Femur (tissue), 1 donor: ENCODE measurements around the gene LRRC1.

Source experiments
- DNase-seq: peaks from one replicate; pipeline ENCODE4 v3.0.0-alpha.2; 2017

LRRC1 gene

DNA sequence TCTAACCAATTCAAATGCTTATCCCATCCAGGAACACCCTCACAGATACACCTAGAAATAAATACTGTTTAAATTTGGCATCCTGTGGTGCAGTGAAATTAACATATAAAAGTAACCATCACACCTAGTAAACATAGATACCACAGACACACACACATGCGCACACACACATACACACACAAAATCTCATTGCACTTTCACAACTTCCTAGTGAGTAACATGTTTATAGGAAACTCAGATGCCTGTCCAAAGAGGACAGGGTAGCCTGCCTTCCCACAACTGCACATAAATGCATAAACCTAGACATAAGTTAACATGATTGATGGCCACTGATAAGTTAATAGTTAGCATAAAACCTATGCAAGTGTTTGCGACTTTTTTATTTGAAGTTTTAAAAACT, 56.8 kb downstream of the LRRC1 start:
- no peak for DNase-seq

DNA sequence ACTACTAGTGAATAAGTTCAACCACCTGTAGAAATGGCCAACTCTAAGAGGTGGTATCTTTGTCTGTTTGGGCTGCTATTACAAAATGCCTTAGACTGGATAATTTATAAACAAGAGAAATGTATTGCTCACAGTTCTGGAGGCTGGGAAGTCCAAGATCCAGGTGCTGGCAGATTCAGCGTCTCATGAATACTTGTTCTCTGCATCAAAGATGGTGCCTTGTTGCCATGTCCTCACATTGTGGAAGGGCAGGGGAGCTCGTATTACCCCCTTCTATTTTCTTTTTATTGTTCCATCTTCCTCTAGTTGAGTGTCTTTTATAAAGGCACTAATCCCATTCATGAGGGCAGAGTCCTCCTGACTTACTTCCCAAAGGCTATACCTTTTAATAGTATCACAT, 58.0 kb downstream of the LRRC1 start:
- no peak for DNase-seq

DNA sequence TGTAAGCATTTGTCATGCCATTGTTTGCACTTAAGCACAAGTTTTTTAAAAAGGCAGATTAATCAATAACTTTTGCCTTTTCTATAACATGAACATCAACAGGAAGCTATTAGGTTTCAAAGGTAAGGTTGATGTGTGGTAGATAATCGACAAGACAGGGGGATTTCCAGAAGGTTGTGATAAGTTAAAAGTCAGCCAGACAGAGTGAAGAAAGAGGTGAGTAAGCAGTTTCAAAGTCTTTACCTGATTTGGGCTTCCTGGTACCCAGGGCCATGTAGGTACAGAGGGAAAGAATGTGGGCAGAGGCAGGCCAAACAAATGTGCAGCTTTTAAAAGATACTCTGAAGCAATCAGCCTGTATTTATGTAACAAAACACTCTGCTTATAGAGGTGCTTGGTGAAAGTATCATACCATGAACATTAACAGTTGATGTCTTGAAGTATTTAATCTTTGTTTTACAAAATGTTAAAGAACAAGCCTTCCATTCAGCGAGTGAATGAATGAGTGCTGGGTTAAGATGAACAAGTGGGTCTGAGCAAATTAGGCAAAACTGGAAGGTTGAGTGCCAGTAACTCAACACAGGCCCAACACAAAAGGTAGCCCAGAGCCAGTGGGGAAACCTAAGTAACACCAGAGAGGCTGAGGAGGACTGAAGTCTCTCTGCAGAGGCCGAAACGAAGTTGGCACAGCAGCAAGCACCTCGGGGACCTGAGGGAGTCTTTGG, 60.2 kb downstream of the LRRC1 start:
- no peak for DNase-seq

DNA sequence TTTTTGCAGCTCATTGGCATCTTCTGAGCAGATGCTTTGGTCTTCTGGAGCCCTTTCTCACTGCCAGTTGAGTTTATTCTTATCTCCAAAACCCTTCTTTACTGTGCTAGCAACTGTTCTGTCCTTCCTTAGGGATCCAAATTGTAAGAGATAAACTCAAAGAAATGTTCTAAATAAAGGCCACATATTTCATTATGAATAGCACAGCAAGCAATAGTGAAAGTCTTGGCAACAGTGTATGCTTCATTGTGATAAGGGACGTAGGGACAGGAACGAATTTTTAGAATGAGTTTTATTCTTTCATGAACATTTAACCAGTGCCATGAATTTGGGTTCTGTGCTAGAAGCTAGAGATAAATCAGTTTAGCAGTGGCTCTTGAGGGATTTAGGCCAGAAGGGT, 61.1 kb downstream of the LRRC1 start:
- DNase-seq, result no peak

DNA sequence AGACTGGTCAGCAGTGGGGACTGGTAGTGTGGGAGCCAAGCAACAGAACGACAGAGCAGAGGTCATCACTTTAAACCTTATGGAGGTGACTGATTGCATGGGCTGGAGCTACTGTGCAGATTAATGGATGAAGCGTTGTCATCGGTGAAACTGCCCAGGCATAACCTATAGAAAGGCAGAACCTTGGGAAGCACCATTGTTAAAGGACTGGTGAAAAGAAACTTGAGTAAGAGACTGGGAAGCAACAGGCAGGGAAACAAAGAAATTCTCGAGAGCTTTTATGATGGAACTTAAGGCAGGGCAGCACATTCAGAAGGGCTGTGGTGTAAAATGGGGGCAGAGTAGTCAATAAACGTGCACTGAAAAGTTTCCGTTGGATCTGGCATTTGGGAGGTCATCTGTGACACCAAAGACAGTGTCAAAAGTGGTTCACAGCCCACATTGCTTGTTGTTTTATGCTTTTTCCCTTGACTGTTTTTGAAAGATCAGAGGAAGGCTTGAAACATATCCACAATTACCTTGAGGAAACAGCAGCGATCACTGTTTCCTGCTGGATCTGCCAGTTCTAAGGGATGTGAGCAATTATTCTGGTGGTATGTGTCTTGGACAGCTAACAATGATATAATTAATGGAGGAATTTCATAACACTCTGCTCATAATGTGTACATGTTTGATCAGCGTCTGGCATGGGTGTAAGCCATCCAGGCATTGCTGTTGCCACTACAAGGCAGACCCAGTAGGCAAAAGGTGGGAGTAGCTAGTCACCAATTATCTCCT, 62.7 kb downstream of the LRRC1 start:
- no peak for DNase-seq

DNA sequence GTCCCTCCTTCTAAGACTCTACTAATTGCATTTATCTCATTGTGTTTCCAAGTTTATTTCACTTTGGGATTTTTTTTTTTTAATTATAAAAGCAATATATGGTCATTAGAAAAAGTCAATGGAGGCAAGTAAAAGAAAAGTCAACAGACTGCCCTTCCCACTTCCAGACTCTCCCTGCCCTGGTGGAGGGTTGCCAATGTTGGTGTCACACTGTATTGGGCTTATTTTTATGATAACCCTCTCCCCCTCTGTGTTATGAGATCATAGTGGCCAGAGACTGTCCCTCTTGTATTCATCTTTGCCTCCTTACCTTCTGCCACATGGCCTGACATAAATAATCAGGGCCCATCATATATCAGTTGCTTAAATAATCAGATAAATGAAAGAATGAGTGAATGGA, 63.4 kb downstream of the LRRC1 start:
- no peak for DNase-seq

DNA sequence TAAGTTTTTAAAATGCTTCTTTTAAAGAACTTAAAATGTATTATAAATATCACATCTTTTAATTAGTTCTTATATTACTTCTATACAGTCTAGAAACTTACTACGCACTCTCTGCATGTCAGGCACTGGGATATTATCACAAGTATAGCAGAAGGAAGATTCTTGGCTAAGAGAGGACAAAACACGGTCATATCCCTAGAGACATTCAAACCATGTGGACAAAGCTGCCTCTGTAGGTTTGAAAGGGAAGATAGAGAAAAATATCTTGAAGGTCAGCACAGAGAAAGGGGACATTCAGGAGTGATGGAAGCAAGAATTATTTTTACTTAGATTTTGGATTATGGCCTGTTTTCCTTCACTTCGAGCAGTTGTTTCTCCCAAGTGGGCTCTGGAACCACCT, 64.1 kb downstream of the LRRC1 start:
- DNase-seq, result no peak

DNA sequence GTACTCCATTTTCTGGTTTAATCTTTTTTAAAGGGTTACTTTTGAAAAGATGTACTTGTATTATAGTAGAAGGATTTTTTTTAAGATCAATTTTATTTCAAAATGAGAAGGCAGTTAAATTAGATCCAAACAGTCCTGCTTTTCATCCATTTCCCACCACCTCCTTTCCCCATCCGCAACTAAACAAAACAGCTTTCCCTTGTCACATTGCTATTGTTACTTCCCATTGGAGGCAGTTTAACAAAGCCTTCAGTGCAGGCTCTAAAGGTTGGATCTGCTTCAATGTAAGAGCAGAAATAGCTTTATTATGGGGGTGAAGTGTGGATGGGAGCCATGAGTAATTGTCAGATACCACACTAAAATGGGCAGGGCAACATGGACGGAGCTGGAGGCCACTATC, 65.7 kb downstream of the LRRC1 start:
- no peak for DNase-seq

DNA sequence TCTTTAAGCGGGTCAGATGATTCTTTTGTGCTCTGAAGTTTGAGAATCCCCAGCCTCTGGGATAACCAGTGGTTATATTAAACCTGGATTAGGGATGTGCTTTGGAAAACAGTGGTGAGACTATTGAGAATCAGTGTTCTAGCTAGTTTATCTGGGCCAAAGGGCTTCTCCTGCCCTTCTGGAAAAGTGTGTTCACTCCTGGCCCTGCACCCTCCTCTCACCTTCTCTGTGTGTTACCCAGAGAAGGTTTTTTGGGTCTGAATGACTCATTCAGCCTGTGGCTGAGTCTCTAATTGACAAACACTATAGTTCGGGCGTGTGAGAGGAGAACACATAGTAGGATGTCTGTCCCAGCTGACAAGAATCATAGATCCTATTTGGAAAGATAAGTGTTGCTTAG, 66.7 kb downstream of the LRRC1 start:
- DNase-seq, result no peak

DNA sequence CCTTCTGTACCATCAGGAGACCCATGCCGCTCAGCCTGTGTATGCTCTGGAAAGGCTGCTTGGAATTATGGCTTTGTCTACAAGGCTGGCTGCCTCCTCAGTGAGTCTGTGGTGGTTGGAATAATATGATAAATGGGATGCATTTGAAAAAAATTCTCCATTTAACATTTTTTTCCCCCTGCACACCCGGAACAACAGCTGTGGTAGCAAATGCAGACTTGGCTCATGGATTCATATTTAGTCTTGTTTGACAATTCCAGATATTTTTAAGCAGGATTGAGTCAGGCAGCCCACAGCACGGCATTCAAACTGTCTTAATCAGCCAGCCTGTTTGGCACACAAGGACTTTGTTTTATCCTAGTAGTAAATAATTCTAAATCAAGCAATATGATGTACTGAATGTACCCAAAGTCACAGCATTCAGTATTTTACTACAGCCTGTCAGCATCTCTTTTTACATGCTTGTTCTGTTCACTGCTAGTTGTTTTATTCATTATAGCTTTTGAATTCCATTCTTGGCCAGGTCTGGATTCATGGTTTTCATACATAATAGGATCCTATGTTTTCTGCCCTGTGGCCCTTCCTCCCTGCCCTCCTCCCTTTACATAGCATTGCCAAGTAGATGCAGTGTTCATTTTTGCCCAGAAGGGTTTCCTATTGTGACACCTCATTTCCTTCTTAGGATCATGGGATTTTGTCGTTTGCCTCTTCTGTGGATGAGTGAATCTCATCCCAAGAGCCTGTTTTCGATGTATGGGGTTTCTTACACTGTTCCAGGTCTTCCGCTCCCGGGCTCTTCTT, 68.1 kb downstream of the LRRC1 start:
- DNase-seq, result peak; percentile 68

DNA sequence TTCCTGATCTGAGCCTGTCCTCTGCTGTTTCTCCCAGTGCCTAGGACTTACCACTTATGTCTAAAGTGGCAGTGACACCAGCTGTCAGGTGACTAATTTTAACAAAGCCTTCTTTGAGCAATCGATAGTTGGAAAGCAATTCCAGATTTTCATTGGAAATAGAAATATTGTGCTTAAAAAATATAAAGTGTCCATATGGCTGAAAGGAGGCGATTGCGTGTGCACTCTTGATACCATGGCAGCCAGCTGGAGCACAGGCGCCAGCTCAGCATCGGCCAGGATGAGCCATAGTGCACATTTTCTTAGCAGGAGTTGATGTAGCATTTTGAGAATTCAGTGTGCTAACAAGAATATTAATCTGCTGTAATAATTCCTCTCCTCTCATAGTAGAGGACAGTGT, 70.0 kb downstream of the LRRC1 start:
- no peak for DNase-seq

DNA sequence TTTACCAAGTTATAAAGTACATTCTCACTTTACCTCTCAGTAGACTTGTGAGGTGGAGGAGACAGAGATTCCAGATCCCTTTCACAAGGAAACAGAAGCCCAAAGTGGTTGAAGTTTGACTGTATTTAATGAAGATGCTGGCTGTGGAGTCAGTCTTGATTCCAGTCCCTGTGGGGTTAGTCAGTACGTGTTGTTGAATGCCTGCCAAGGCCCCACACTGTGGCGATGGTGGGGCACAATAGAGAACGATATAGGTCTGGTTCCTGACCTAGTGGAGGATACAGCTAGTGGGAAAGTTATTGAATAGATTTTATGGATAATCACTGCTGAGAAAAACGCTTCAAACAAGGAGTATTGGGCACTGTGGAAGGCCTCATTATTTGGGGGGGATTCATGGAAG, 71.4 kb downstream of the LRRC1 start:
- no peak for DNase-seq

DNA sequence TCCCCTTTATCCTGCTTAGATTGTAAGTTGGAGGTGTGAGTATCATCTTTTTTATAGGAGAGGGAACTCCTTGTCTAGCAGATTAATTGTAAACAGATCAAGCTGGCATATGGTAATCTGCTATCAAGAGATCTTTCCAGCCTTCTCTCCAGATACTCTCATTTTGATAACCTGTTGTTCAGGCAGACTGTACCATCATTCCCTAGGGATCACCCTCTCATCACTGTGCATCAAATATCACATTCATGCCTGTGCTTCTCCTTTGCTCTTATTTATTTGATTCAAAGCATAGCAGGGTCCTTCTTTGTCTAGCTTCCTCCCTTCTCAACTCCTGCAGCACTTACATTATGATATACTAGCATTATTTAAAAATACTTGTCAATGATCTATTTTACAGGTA, 73.8 kb downstream of the LRRC1 start:
- no peak for DNase-seq

DNA sequence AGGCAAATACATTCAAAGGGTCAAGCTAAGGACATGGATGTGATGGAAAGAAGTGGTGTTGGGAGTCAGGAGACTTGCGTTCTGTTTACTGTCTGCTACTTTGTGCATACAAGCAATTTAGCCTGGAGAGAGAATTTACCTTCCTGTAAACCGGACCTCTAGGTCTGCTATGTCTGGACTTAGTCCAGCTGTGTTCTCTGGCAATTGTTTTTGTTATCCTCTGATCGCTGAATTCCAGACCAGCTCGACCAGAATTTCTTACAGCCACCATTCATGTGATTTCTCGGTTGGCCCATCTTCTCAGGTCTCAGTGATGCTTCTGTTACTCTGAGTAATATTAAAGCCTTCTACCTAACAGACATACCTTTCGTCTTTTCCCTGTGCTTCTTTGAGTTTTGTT, 75.2 kb downstream of the LRRC1 start:
- no peak for DNase-seq

DNA sequence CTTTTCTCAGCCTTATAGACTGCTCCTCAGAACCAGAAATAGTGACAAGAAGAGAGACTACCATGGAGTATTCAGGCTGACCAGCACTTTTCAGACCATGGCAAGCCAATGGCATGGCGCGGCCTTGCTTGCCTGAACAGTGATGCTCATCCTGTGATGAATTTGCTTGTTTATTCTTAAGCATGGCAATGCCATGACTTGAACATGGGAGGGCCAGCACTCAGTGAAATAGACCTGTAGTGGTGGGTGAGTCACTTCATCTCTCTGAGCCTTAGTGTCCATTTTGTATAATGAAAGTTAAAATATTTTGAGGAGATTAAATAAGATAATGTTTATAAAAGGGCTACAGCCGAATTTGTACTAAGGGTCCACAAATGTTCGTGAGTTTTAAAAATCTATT, 79.1 kb downstream of the LRRC1 start:
- no peak for DNase-seq

DNA sequence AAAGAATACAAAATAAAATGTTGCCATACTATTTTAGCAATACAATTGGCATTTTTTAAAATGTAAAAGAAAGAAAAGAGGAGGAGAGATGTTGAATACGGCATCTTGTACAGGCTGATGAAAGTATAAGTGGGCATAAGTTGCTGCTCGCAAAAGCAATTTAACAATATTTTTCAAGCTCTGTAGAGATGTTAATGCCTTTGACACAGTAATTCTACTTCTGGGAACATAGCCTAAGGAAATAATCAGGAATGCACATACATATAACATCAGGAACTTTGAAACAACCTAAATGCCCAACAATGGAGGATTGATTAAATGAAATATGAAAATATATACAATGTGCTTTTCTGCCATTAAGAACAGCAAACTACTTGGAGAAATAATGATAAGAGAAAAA, 80.2 kb downstream of the LRRC1 start:
- no peak for DNase-seq

DNA sequence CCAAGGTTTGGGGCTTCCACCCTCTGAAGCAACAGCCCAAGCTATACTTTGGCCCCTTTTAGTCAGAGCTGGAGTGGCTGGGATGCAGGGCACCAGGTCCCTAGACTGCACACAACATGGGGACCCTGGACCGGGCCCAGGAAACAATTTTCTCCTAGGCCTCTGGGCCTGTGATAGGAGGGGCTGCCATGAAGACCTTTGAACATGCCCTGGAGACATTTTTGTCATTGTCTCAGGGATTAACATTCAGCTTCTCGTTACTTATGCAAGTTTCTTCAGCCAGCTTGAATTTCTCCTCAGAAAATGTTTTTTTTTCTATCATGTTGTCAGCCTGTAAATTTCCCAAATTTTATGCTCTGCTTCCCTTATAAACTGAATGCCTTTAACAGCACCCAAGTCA, 82.3 kb downstream of the LRRC1 start:
- no peak for DNase-seq

DNA sequence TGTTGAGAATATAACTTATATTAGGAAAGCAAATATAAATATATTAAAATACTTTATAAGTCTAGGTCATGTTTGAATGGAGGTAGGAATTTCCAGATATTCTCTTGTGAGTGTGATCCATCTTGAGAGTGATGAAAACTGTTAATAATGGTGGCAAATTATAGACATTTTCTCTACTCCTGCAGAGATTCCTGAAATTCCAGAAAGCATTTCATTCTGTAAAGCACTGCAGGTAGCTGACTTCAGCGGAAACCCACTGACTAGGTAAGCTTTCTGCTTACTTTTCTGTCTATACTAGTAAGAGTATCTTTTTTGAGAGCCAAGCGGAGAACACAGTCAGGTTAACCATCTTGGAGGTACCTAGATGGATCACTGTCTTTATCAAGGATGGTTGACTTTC, 84.0 kb downstream of the LRRC1 start:
- no peak for DNase-seq

DNA sequence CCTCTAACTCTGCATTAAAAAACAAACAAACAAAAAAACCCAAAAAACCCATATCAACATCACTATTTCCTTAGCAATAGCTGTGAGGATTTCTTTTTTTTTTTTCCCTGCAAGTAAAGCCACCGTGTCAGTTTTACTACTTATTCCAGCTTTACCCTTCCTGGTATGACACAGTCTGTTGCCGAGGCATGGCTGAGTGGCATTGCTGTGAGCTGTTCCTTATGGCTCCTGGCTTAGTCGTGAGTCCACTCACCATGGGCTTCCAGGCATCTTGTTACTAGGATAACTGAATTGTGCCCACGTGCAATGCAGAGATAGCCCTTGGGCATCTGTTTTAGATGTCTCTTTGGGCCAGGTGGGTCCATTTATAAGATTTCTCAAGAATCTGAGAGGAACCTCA, 84.8 kb downstream of the LRRC1 start:
- DNase-seq, result no peak

DNA sequence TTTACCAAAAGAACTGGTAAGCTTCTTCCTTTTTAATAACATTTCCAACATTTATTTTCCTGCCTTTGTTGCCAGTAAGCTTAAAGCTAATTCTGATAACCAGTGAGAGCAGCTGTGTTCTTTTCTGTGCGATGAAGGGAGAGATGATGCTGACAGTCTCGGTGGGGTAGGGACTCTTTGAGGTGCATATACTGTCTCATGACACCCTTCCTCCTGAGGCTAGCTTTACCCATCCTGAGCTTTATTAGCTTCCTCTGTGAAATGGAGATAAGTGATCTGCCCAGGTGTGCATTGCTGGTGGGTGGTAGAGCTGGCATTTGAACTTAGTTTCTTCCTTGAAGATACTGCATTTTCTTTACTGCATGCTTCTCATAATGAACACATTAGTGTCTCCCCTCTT, 92.5 kb downstream of the LRRC1 start:
- DNase-seq, result no peak

DNA sequence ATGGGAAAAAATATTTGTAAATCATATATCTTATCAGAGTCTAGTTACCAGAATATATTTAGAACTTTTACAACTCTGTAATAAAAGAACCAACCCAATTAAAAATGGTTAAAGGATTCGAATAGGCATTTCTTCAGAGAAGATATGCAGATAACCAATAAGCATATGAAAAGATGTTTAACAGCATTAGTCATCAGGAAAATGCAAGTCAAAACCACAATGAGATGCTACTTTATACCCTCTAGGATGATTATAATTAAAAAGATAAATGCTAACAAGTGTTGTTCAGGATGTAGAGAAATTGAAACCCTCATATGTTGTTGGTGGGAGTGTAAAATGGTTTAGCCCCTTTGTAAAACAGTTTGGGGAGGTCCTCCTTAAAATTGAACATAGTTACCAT, 94.1 kb downstream of the LRRC1 start:
- no peak for DNase-seq

DNA sequence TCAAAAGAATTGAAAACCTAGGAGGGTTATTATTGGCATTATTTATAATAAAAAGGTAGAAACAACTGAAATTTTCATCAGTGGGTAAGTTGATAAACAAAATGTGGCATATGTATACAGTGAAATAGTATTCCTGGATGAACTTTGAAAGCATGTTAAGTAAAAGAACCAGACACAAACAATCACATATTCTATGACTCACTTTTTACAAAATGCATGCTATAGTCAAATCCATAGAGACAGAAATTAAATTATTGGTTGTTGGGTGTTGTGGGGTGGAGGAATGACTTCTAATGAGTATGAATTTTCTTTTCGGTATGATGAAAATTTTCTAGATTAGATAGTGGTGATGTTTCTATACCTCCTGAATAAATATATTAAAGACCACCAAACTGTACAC, 94.6 kb downstream of the LRRC1 start:
- DNase-seq, result no peak

DNA sequence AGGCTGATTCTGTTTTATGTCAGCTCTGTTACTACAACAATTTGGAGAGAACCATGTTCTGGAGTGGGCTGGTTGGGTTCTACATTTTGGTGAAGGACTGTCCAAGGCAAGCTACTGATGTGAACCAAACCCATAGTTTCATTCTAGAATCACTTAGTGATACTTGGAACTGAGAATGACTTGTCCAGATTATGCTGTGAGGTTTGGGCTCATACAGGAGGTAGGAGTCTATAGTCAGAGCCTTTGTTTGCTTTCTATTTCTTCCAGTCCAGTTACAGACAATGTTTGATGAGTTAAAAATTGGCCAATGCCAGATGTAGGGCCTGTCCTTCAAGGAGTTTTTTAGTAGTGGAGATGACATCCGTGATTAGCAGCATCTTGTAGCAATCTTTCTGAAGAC, 97.9 kb downstream of the LRRC1 start:
- DNase-seq, result no peak

DNA sequence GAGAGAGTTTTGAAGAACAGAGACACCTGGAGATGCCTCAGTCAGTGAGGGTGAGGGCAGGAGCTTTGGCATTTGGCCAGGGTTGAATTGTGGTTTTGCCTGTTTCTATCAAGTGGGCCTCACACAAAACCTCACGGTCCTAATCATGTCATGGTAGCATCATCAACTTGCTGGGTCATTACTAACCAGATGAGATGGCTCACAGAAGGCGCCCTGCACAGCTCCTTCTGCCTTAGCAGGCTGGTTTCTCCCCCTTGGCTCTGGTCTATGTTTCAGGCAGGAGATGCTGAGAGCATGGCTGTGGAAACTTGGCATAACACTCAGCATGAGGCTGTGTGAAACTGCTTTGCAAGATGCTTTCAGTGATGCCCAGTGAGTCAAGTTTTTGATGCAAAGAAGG, 99.3 kb downstream of the LRRC1 start:
- DNase-seq, result peak; percentile 73
